SK-N-SH (cell line): ENCODE results near the gene CDH12. TPM values are rescaled to one million over a fixed set of nuclear protein-coding genes. Genes with fewer than 3 reads are reported as not detected.

Experiments used
- CTCF ChIA-PET: fragments of 300-600, 350-600 bp; formaldehyde crosslinking; extraction: SDS; loops from one replicate; lab custom pipeline; 2021; lab: Yijun Ruan, JAX
- POLR2A ChIA-PET: fragments of 350-600 bp; sonication (Branson Sonifier 250); formaldehyde crosslinking; extraction: SDS; loops from one replicate; lab custom pipeline; 2020; ENCODE audit warnings: antibody characterized with exemption, inconsistent platforms; lab: Yijun Ruan, JAX
- DNase-seq: peaks from one replicate; pipeline ENCODE4 v3.0.0; 2012
- H2AFZ ChIP-seq: fragments of 200-600 bp; sonication (generic); 2 replicates; pipeline ENCODE4 v1.8.1; 2016; ENCODE audit warnings: antibody characterized with exemption, mild to moderate bottlenecking, low read depth
- H3F3A ChIP-seq: fragments of 200-600 bp; sonication (generic); replicated peaks from 2 replicates; pipeline ENCODE3; 2016; ENCODE audit warnings: antibody characterized with exemption, mild to moderate bottlenecking; ENCODE audit not compliant: insufficient read depth
- H3K27ac ChIP-seq, 2 experiments: fragments of 200-500 bp in 1 of 2; fragments of 200-600 bp in 1 of 2; sonication (Bioruptor generic) in 1 of 2; sonication (generic), shearing (Covaris generic) in 1 of 2; 2 replicates each; pipeline versions ENCODE4 v1.5.1 to v1.6.1; 2014 to 2016; ENCODE audit warnings: low read depth in 2 of 2, inconsistent platforms in 1 of 2, low read length in 1 of 2, mild to moderate bottlenecking in 1 of 2, mixed read lengths in 1 of 2
- H3K27me3 ChIP-seq: fragments of 200-600 bp; sonication (generic), shearing (Covaris generic); 2 replicates; pipeline ENCODE4 v1.6.1; 2016; ENCODE audit warnings: mixed run types; ENCODE audit not compliant: insufficient read depth
- H3K36me3 ChIP-seq, 2 experiments: fragments of 200-500 bp in 1 of 2; fragments of 200-600 bp in 1 of 2; sonication (Bioruptor generic) in 1 of 2; sonication (generic) in 1 of 2; replicated peaks in 1 of 2; 2 replicates each; pipeline versions ENCODE3 to v1.5.1; 2014 to 2016; ENCODE audit warnings: low read length in 1 of 2, mild to moderate bottlenecking in 1 of 2; ENCODE audit not compliant: insufficient read depth in 2 of 2, control insufficient read depth in 1 of 2
- H3K4me1 ChIP-seq, 2 experiments: fragments of 200-500 bp in 1 of 2; fragments of 200-600 bp in 1 of 2; sonication (Bioruptor generic) in 1 of 2; sonication (generic), shearing (Covaris generic) in 1 of 2; 2 replicates each; pipeline versions ENCODE4 v1.5.1 to v1.6.1; 2014 to 2016; ENCODE audit warnings: low read depth in 1 of 2, low read length in 1 of 2, mixed run types in 1 of 2; ENCODE audit not compliant: insufficient read depth in 2 of 2, control insufficient read depth in 1 of 2
- H3K4me2 ChIP-seq: fragments of 200-600 bp; sonication (generic), shearing (Covaris generic); 2 replicates; pipeline ENCODE4 v1.6.1; 2017; ENCODE audit warnings: mixed run types
- H3K4me3 ChIP-seq, 2 experiments: fragments of 200-500 bp in 1 of 2; fragments of 200-600 bp in 1 of 2; sonication (Bioruptor generic) in 1 of 2; sonication (generic), shearing (Covaris generic) in 1 of 2; 2 replicates each; pipeline versions ENCODE4 v1.5.1 to v1.8.1; 2014 to 2016; ENCODE audit warnings: low read depth in 2 of 2, inconsistent platforms in 1 of 2, low read length in 1 of 2, mild to moderate bottlenecking in 1 of 2, mixed read lengths in 1 of 2, moderate library complexity in 1 of 2
- H3K79me2 ChIP-seq: fragments of 200-600 bp; sonication (generic); 2 replicates; pipeline ENCODE4 v1.8.1; 2017; ENCODE audit warnings: mild to moderate bottlenecking; ENCODE audit not compliant: insufficient read depth
- H3K9ac ChIP-seq: fragments of 200-600 bp; sonication (generic); 2 replicates; pipeline ENCODE4 v1.6.1; 2017; ENCODE audit warnings: mixed run types
- H3K9me2 ChIP-seq: fragments of 200-600 bp; sonication (generic); 2 replicates; pipeline ENCODE4 v1.6.1; 2017; ENCODE audit warnings: mixed run types
- H3K9me3 ChIP-seq: fragments of 200-600 bp; sonication (generic); 2 replicates; pipeline ENCODE4 v1.6.1; 2017; ENCODE audit warnings: mixed run types, mild to moderate bottlenecking, moderate library complexity
- H4K20me1 ChIP-seq: fragments of 200-600 bp; sonication (generic); 2 replicates; pipeline ENCODE4 v1.6.1; 2017; ENCODE audit warnings: mild to moderate bottlenecking, mixed run types; ENCODE audit not compliant: insufficient read depth
- GATA2 ChIP-seq: sonication (generic); formaldehyde crosslinking; IDR thresholded peaks from 2 replicates; pipeline ENCODE4 v1.5.0; 2020; ENCODE audit warnings: mild to moderate bottlenecking, missing genetic modification reagents
- MEF2A ChIP-seq: IDR thresholded peaks from 2 replicates; pipeline ENCODE4 v1.4.0; 2012; ENCODE audit warnings: low read depth, borderline replicate concordance
- NFIC ChIP-seq: IDR thresholded peaks from 2 replicates; pipeline ENCODE4 v1.4.0; 2012; ENCODE audit warnings: borderline replicate concordance
- POLR2AphosphoS5 ChIP-seq: IDR thresholded peaks from 2 replicates; pipeline ENCODE4 v1.6.1; 2012; ENCODE audit warnings: low read depth, low read length
- SIN3A ChIP-seq: IDR thresholded peaks from 2 replicates; pipeline ENCODE4 v1.6.1; 2012; ENCODE audit warnings: low read depth, mild to moderate bottlenecking, low read length, moderate library complexity, borderline replicate concordance
- TCF12 ChIP-seq: IDR thresholded peaks from 2 replicates; pipeline ENCODE4 v1.4.0; 2012
- WGBS: methylation state at CpG from one replicate; pipeline ENCODE4 v1.1.6; 2017; ENCODE audit warnings: low lambda C conversion rate; 5-methylcytosine and 5-hydroxymethylcytosine counted together
- polyA plus RNA-seq, 3 experiments: library from polyadenylated mRNA; depleted of rRNA; stranded (reverse); fragments of >200 nt; gene quantifications; 2 replicates each; pipeline ENCODE4 v1.2.3, GENCODE V29; 2012
- TF ChIP-seq, protein P1 (sequence below): IDR thresholded peaks from 2 replicates; pipeline ENCODE4 v1.4.0; 2012; ENCODE audit warnings: low read depth, borderline replicate concordance
- TF ChIP-seq, protein P2 (sequence below): IDR thresholded peaks from 2 replicates; pipeline ENCODE4; 2012

CDH12 gene
- polyA plus RNA-seq, 1 of the 3 experiments (the other 2 are of a cell fraction), result not detected

DNA sequence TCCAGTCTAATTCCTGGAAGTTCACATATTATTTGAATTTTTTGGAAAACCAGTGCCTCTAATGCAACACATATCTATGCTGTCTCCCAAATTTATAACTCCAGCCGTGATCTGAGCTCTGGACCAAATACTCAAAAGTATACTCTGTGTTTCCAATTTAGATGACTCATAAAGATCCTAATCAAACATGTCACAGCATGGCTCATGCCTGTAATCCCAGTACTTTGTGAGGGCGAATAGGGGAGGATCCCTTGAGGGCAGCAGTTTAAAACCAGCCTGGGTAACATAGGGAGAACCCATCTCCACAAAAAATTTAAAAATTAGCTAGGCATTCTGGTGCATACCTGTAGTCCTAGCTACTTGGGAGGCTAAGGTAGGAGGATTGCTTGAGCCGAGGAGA, 388.0 kb downstream of the CDH12 start:
- ChIA-PET CTCF (no interaction called here), POLR2A (no interaction called here)
- TF ChIP-seq, protein P1, sequence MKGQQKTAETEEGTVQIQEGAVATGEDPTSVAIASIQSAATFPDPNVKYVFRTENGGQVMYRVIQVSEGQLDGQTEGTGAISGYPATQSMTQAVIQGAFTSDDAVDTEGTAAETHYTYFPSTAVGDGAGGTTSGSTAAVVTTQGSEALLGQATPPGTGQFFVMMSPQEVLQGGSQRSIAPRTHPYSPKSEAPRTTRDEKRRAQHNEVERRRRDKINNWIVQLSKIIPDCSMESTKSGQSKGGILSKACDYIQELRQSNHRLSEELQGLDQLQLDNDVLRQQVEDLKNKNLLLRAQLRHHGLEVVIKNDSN, result no peak

DNA sequence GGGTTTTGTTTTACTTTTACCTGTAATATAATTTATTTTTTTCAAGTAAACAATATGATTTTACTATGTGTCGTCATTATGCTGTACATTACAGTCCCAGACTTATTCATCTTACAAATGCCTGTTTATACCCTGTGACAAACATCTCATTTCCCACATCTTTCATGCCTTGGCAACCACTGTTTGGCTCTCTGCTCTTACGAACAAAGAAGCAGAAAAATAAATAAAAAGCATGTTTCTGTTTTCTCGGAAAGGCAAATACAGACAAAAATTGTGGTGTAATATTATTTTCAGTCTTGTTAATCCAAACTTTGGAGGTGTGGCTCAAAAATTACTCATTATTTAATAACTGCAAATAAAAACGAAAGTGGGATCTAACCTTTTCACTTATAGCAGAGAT, 393.0 kb downstream of the CDH12 start:
- Histone ChIP-seq H3K79me2 (no peaks in the 10 kb centered on the region), H3K9ac (no peak overlapping the region), H3K27ac (no peak overlapping the region), H2AFZ (no peak overlapping the region), H3K9me2 (no peaks in the 10 kb centered on the region), H3K4me2 (peak overlapping the region; percentile 23; the same call in 1 of the 2 replicates), H3K27me3 (peaks cover 4% of the 10 kb centered on the region; the same call in 1 of the 2 replicates), H3K4me3 (peak overlapping the region; percentile 10 to 24; a peak in 2 of 4 replicates), H3K4me1 (no peaks in the 10 kb centered on the region), H3F3A (no peaks in the 10 kb centered on the region), H3K36me3 (no peaks in the 10 kb centered on the region), H4K20me1 (no peaks in the 10 kb centered on the region), H3K9me3 (no peaks in the 10 kb centered on the region)
- DNase-seq, result no peak
- WGBS, result 9% methylated on average over 4 of the region's 4 CpGs
- POLR2A ChIA-PET, result no interaction called here
- CTCF ChIA-PET, result interaction anchor here (0.6 kb wide), 1 partner anchor 15 kb away, joined by 3 read pairs; no protein-coding TSS in a partner anchor
- TF ChIP-seq GATA2 (CRISPR knock-in tag), result no peak
- TF ChIP-seq, protein P2, sequence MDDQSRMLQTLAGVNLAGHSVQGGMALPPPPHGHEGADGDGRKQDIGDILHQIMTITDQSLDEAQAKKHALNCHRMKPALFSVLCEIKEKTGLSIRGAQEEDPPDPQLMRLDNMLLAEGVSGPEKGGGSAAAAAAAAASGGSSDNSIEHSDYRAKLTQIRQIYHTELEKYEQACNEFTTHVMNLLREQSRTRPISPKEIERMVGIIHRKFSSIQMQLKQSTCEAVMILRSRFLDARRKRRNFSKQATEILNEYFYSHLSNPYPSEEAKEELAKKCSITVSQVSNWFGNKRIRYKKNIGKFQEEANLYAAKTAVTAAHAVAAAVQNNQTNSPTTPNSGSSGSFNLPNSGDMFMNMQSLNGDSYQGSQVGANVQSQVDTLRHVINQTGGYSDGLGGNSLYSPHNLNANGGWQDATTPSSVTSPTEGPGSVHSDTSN, result no peak
- no peak for TF ChIP-seq NFIC
- no peak for TF ChIP-seq MEF2A
- no peak for TF ChIP-seq TCF12
- TF ChIP-seq POLR2AphosphoS5, result no peak

More for the DNA sequence above, 388.0 kb downstream of the CDH12 start:
- WGBS, result 1% methylated on average over 3 of the region's 3 CpGs
- no peaks in the 10 kb centered on the region for H3K27me3 ChIP-seq
- no peaks in the 10 kb centered on the region for H4K20me1 ChIP-seq
- no peak overlapping the region for H2AFZ ChIP-seq
- H3K36me3 ChIP-seq, result no peaks in the 10 kb centered on the region
- no peaks in the 10 kb centered on the region for H3K79me2 ChIP-seq
- no peak overlapping the region for H3K27ac ChIP-seq
- H3F3A ChIP-seq, result no peaks in the 10 kb centered on the region
- H3K9ac ChIP-seq, result no peak overlapping the region
- H3K4me3 ChIP-seq, result no peak overlapping the region
- no peak overlapping the region for H3K4me2 ChIP-seq
- no peaks in the 10 kb centered on the region for H3K9me2 ChIP-seq
- no peaks in the 10 kb centered on the region for H3K4me1 ChIP-seq
- no peak for DNase-seq
- H3K9me3 ChIP-seq, result no peaks in the 10 kb centered on the region

DNA sequence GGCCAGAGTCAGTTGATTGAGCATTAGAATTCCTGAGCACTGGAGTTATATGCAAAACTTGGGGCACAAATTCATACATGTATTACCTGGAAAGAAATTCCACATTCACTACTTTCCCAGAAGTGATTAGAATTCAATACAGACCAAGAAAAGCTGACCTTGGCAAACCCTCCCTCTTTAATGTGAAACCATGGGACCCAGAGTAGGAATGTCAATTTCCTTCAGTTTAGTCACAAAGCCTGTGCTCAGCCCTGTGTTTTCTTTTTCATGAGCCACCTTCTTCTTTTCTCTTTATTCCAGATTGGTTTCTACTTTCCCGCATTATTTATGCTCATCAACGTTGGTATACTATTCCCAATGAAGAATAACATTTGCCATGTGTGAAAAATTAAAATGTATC, 420.2 kb downstream of the CDH12 start:
- CTCF ChIA-PET, result no interaction called here
- WGBS, result 0% methylated on average over 2 of the region's 2 CpGs

More for the DNA sequence above, 420.2 kb downstream of the CDH12 start:
- no peaks in the 10 kb centered on the region for H3K9me2 ChIP-seq
- H3K27ac ChIP-seq, result no peak overlapping the region
- POLR2A ChIA-PET, result no interaction called here
- H3K9ac ChIP-seq, result no peak overlapping the region
- no peaks in the 10 kb centered on the region; the same call in 1 of the 2 replicates for H3K9me3 ChIP-seq
- no peak overlapping the region for H3K4me3 ChIP-seq
- no peaks in the 10 kb centered on the region for H3K4me1 ChIP-seq
- DNase-seq, result no peak
- no peaks in the 10 kb centered on the region for H3K27me3 ChIP-seq
- H2AFZ ChIP-seq, result no peak overlapping the region
- H3K79me2 ChIP-seq, result no peaks in the 10 kb centered on the region
- no peak overlapping the region for H3K4me2 ChIP-seq
- no peak for TF ChIP-seq SIN3A
- no peaks in the 10 kb centered on the region for H3F3A ChIP-seq
- H4K20me1 ChIP-seq, result no peaks in the 10 kb centered on the region
- H3K36me3 ChIP-seq, result no peaks in the 10 kb centered on the region
